OCI-LY1 (cell line): Measurements from ENCODE around the gene C1QL3.

Experiments
- EZH2 ChIP-seq: fragments of 200-600 bp; sonication (generic), shearing (Covaris generic); IDR thresholded peaks from 2 replicates; pipeline ENCODE4 v1.8.0; 2017; ENCODE audit warnings: borderline replicate concordance, mixed run types, mild to moderate bottlenecking, antibody characterized with exemption, low read length, moderate library complexity, mixed read lengths
- TF ChIP-seq, protein P1 (sequence below): fragments of 200-600 bp; sonication (generic), shearing (Covaris generic); IDR thresholded peaks from 2 replicates; pipeline ENCODE4 v1.5.1; 2017; ENCODE audit warnings: mild to moderate bottlenecking, antibody characterized with exemption, low read length, moderate library complexity, mixed read lengths

DNA sequence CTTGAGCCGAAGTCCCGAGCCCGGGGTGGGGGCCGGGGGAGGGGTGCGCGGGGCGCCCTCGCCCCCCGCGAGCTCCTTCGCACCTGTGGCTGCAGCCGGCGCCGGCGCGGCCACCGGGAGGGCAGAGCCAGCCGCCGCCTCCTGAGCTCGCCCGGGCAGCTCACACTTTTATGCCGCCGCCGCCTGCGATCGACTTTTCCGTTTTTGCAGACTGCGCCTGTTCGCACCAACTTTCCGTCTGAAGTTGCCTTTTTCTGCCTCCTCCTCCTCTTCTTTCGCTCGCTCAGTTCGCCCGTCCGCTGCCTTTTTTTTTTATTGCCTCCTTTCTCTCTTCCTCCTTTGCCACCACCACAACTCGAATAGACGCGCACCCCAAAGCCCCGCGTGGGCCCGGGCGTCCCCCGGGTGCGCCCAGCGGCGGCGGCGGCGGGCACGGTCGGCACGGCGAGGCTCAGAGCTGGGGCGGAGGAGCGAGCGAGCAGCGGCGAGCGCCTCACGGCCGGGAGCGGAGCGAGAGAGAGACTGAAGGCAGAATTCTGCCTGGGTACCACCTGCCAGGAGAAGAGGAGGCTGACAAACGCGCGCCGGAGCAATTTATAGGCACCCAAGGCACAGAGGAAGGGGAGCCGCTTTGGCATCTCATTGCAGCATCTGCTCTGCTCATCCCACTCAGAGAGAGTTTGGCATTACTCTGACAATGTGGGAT is at the start of gene C1QL3:
- TF ChIP-seq, protein P1, sequence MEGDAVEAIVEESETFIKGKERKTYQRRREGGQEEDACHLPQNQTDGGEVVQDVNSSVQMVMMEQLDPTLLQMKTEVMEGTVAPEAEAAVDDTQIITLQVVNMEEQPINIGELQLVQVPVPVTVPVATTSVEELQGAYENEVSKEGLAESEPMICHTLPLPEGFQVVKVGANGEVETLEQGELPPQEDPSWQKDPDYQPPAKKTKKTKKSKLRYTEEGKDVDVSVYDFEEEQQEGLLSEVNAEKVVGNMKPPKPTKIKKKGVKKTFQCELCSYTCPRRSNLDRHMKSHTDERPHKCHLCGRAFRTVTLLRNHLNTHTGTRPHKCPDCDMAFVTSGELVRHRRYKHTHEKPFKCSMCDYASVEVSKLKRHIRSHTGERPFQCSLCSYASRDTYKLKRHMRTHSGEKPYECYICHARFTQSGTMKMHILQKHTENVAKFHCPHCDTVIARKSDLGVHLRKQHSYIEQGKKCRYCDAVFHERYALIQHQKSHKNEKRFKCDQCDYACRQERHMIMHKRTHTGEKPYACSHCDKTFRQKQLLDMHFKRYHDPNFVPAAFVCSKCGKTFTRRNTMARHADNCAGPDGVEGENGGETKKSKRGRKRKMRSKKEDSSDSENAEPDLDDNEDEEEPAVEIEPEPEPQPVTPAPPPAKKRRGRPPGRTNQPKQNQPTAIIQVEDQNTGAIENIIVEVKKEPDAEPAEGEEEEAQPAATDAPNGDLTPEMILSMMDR: no peak
- no peak for TF ChIP-seq EZH2
